GM12878 (cell line): ENCODE data around the gene SLC30A7.

Experiments
- BHLHE40 ChIP-seq, 2 experiments: fragments of 450-650 bp in 1 of 2; IDR thresholded peaks; 2 replicates each; pipeline ENCODE4 v1.6.1; 2011 to 2017; ENCODE audit warnings: low read depth in 2 of 2, borderline replicate concordance in 1 of 2, improper control_type of control experiment in 1 of 2, low read length in 1 of 2, mild to moderate bottlenecking in 1 of 2
- CREB1 ChIP-seq: IDR thresholded peaks from 2 replicates; pipeline ENCODE4 v1.6.1; 2012; ENCODE audit warnings: low read depth, mild to moderate bottlenecking, inconsistent platforms
- CTCF ChIP-seq, 3 experiments: IDR thresholded peaks in 2 of 3; conservative IDR thresholded peaks in 1 of 3; 2 replicates each; pipeline ENCODE4 v1.5.1; 2011; ENCODE audit warnings: low read depth in 3 of 3, low read length in 3 of 3, mild to moderate bottlenecking in 3 of 3, control low read depth in 2 of 3, moderate library complexity in 2 of 3, inconsistent platforms in 1 of 3, mixed read lengths in 1 of 3; ENCODE audit not compliant: control insufficient read depth in 2 of 3, insufficient read depth in 1 of 3; ENCODE audit errors: extremely low read depth in 1 of 3
- ETV6 ChIP-seq, 2 experiments: fragments of 450-650 bp in 1 of 2; IDR thresholded peaks in 1 of 2; conservative IDR thresholded peaks in 1 of 2; 2 replicates each; pipeline ENCODE4 v1.6.1; 2014; ENCODE audit warnings: antibody characterized with exemption in 1 of 2, borderline replicate concordance in 1 of 2, low read depth in 1 of 2, mild to moderate bottlenecking in 1 of 2, moderate library complexity in 1 of 2
- FOS ChIP-seq: IDR thresholded peaks from 3 replicates; pipeline ENCODE4 v1.6.1; 2011; ENCODE audit warnings: borderline replicate concordance; ENCODE audit not compliant: insufficient read length; ENCODE audit errors: extremely low read depth
- KDM1A ChIP-seq: fragments of 200-600 bp; sonication (generic); IDR thresholded peaks from 2 replicates; pipeline ENCODE4 v1.6.1; 2016; ENCODE audit warnings: borderline replicate concordance
- POLR2A ChIP-seq: IDR thresholded peaks from 2 replicates; pipeline ENCODE4 v1.6.1; 2011; ENCODE audit warnings: low read depth, mild to moderate bottlenecking, low read length
- REST ChIP-seq: IDR thresholded peaks from 2 replicates; pipeline ENCODE4 v1.6.1; 2012; ENCODE audit warnings: mild to moderate bottlenecking, low read depth, low read length
- SIN3A ChIP-seq: IDR thresholded peaks from 2 replicates; pipeline ENCODE4 v1.6.1; 2012; ENCODE audit warnings: low read depth, low read length, improper control_type of control experiment
- SRF ChIP-seq, 2 experiments: IDR thresholded peaks; 2 replicates each; pipeline ENCODE4 v1.6.1; 2011; ENCODE audit warnings: low read depth in 2 of 2, low read length in 2 of 2, mild to moderate bottlenecking in 1 of 2, moderate library complexity in 1 of 2
- ZNF207 ChIP-seq: fragments of 450-650 bp; IDR thresholded peaks from 2 replicates; pipeline ENCODE4 v1.6.1; 2014; ENCODE audit warnings: antibody characterized with exemption, mild to moderate bottlenecking, borderline replicate concordance
- ZNF274 ChIP-seq: IDR thresholded peaks from one replicate; pipeline ENCODE4 v1.8.0; 2011; ENCODE audit not compliant: insufficient read length, insufficient read depth

GRCh38 chr1:100928128-100928527, 32.2 kb downstream of the SLC30A7 start:
- TF ChIP-seq POLR2A (no peak), BHLHE40 (IDR thresholded peaks at IDR 0.05; ENCODE audit: borderline replicate concordance in 1 of 2, low read depth in 2 of 2, low read length in 1 of 2) (no peak), CTCF (IDR thresholded peaks at IDR 0.05 in 2 of 3, conservative IDR thresholded peaks at IDR 0.05 in 1 of 3; ENCODE audit: control insufficient read depth in 2 of 3, extremely low read depth in 1 of 3, insufficient read depth in 1 of 3, low read depth in 3 of 3, low read length in 3 of 3) (no peak), ZNF207 (no peak), FOS (no peak), ETV6 (conservative IDR thresholded peaks at IDR 0.05 in 1 of 2, IDR thresholded peaks at IDR 0.05 in 1 of 2; ENCODE audit: borderline replicate concordance in 1 of 2, low read depth in 1 of 2) (no peak), CREB1 (no peak), SRF (IDR thresholded peaks at IDR 0.05; ENCODE audit: low read depth in 2 of 2, low read length in 2 of 2) (no peak), ZNF274 (no peak), REST (no peak), SIN3A (no peak), KDM1A (no peak)
